ENCODE data around the gene C15orf40. TPM values are rescaled to one million over a fixed set of nuclear protein-coding genes. Genes with fewer than 3 reads are reported as not detected.

The C15orf40 gene
- total and polyA plus RNA-seq, 9 donors = 8.4 to 27.4 (median 18.0) TPM

- 60 to 75% (median 64%) methylated on average over 2 of the region's 2 CpGs for WGBS, 3 donors
- TF ChIP-seq CTCF (IDR thresholded peaks at IDR 0.05) (no peak), EP300 (IDR thresholded peaks at IDR 0.05) (no peak), POLR2A (IDR thresholded peaks at IDR 0.05) (no peak)
- H3K9me3 ChIP-seq = no peaks in the 10 kb centered on the region
- no peaks in the 10 kb centered on the region for H3K36me3 ChIP-seq
- no peaks in the 10 kb centered on the region for H3K4me1 ChIP-seq (ENCODE audit: insufficient read depth)
- DNase-seq = no peak
- no peaks in the 10 kb centered on the region for H3K27me3 ChIP-seq
- H3K27ac ChIP-seq = no peak overlapping the region
- no peak overlapping the region for H3K4me3 ChIP-seq
- intact Hi-C loops (cut with DNase I) = loop anchor here in 1 of 4 donors (10.0 kb wide), 2 partner anchors 57 to 217 kb away; no protein-coding TSS in a partner anchor
Observed at GRCh38 chr15:82971218-82971984, 40.0 kb downstream of the C15orf40 start.

DNA sequence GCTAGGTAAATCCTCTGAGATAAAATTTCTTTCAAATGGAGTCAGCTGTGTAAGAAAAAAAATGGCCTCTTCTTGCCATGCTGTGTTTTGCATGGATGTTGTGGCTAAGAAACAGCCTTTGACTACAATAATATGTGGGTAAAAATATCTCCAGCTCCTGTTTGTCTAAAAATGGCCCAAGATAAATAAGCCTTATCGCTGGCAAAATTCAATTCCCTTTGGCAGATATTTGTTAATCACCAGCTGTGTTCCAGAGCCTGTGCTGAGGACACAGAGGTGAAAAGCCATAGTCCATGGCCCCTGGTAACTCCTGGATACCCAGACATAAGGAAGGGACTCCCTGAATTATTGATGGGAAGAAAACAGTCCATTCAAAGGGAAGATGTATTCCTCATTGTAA lies 40.7 kb downstream of the C15orf40 start:
- no peaks in the 10 kb centered on the region for H3K9me3 ChIP-seq
- no peaks in the 10 kb centered on the region for H3K36me3 ChIP-seq
- 15 to 36% (median 16%) methylated on average over 1 of the region's 1 CpG for WGBS, 3 donors
- no peaks in the 10 kb centered on the region for H3K27me3 ChIP-seq
- H3K4me3 ChIP-seq = no peak overlapping the region
- no peak overlapping the region for H3K27ac ChIP-seq
- intact Hi-C loops (cut with DNase I) = loop anchor here in 1 of 4 donors (10.0 kb wide), 2 partner anchors 56 to 216 kb away; no protein-coding TSS in a partner anchor
- DNase-seq = no peak
- no peaks in the 10 kb centered on the region for H3K4me1 ChIP-seq (ENCODE audit: insufficient read depth)
- no peak for TF ChIP-seq POLR2A (IDR thresholded peaks at IDR 0.05)
- no peak for TF ChIP-seq CTCF (IDR thresholded peaks at IDR 0.05)
- no peak for TF ChIP-seq EP300 (IDR thresholded peaks at IDR 0.05)

GRCh38 chr15:82970078-82970686 lies 41.3 kb downstream of the C15orf40 start:
- no peak for TF ChIP-seq CTCF (IDR thresholded peaks at IDR 0.05)
- TF ChIP-seq EP300 (IDR thresholded peaks at IDR 0.05) = no peak
- TF ChIP-seq POLR2A (IDR thresholded peaks at IDR 0.05) = no peak
- H3K4me1 ChIP-seq (ENCODE audit: insufficient read depth) = no peaks in the 10 kb centered on the region
- intact Hi-C loops (cut with DNase I) = loop anchor here in 1 of 4 donors (10.0 kb wide), 2 partner anchors 55 to 215 kb away; no protein-coding TSS in a partner anchor
- no peak overlapping the region for H3K4me3 ChIP-seq
- no peaks in the 10 kb centered on the region for H3K27me3 ChIP-seq
- no peak overlapping the region for H3K27ac ChIP-seq
- no peak for DNase-seq
- H3K9me3 ChIP-seq = no peaks in the 10 kb centered on the region
- no peaks in the 10 kb centered on the region for H3K36me3 ChIP-seq
- WGBS, 3 donors = 39 to 61% (median 50%) methylated on average over 3 of the region's 3 CpGs

GRCh38 chr15:82969353-82969752 lies 42.1 kb downstream of the C15orf40 start:
- intact Hi-C loops (cut with DNase I) = no loop called here
- no peaks in the 10 kb centered on the region for H3K27me3 ChIP-seq
- no peak for DNase-seq
- H3K36me3 ChIP-seq = no peaks in the 10 kb centered on the region
- H3K9me3 ChIP-seq = no peaks in the 10 kb centered on the region
- no peaks in the 10 kb centered on the region for H3K4me1 ChIP-seq (ENCODE audit: insufficient read depth)
- no peak overlapping the region for H3K4me3 ChIP-seq
- TF ChIP-seq CTCF (IDR thresholded peaks at IDR 0.05) (no peak), EP300 (IDR thresholded peaks at IDR 0.05) (no peak), POLR2A (IDR thresholded peaks at IDR 0.05) (no peak)
- no peak overlapping the region for H3K27ac ChIP-seq
- 79 to 83% (median 82%) methylated on average over 7 of the region's 7 CpGs for WGBS, 3 donors

All from ovary (tissue), 9 donors.